Measurements from ENCODE around the gene SLC30A4. TPM values are rescaled to one million over a fixed set of nuclear protein-coding genes. Genes with fewer than 3 reads are reported as not detected.

The SLC30A4 gene
- total and polyA plus RNA-seq, 2 experiments from 2014 or later: not detected

- Mint-ChIP-seq H3K27ac (no peak overlapping the region), H3K27me3 (ENCODE audit: insufficient read depth, low read depth, poor library complexity) (peaks cover 45% of the 10 kb centered on the region), H3K9me3 (no peaks in the 10 kb centered on the region), H3K36me3 (ENCODE audit: low read depth) (no peaks in the 10 kb centered on the region), H3K4me1 (peaks cover 10% of the 10 kb centered on the region; the same call in 2 of the 3 replicates), H3K4me3 (no peak overlapping the region)
- peaks cover 15% of the 10 kb centered on the region for H3K4me1 ChIP-seq (ENCODE audit: insufficient read depth)
- peaks cover 94% of the 10 kb centered on the region for H3K27me3 ChIP-seq (ENCODE audit: insufficient read depth)
- DNase-seq (ENCODE audit: low spot score): no peak
- H3K9me2 ChIP-seq (ENCODE audit: insufficient read depth): no peaks in the 10 kb centered on the region
- TF ChIP-seq ZNF331 (CRISPR knock-in tag; IDR thresholded peaks at IDR 0.05; ENCODE audit: low read depth) (no peak), NANOG (IDR thresholded peaks at IDR 0.05; ENCODE audit: borderline replicate concordance) (no peak), EZH2phosphoT487 (IDR thresholded peaks at IDR 0.05; ENCODE audit: unreplicated experiment) (no peak)
- no peak overlapping the region for H3K4me3 ChIP-seq
- no peaks in the 10 kb centered on the region for H3K79me2 ChIP-seq (replicated peaks; ENCODE audit: insufficient read depth)
- no peaks in the 10 kb centered on the region for H3K36me3 ChIP-seq (ENCODE audit: insufficient read depth)
- H3K4me2 ChIP-seq: 0 out of 2 replicates have a peak overlapping the region, but pooled peaks have one; percentile 24
- H4K20me1 ChIP-seq (replicated peaks; ENCODE audit: insufficient read depth): peaks cover 7% of the 10 kb centered on the region; the same call in 1 of the 2 replicates
- H3F3A ChIP-seq (replicated peaks; ENCODE audit: low read depth): no peaks in the 10 kb centered on the region
- no peak for ATAC-seq
- H2AFZ ChIP-seq: no peak overlapping the region
- no peak overlapping the region for H3K27ac ChIP-seq (ENCODE audit: low read depth)
Observed at GRCh38 chr15:45481135-45481534, 41.4 kb downstream of the SLC30A4 start.

GRCh38 chr15:45476410-45476809, 46.1 kb downstream of the SLC30A4 start:
- DNase-seq (ENCODE audit: low spot score): no peak
- Mint-ChIP-seq H3K4me1 (peaks cover 19% of the 10 kb centered on the region; the same call in 2 of the 3 replicates), H3K36me3 (ENCODE audit: low read depth) (no peaks in the 10 kb centered on the region), H3K4me3 (no peak overlapping the region), H3K9me3 (no peaks in the 10 kb centered on the region), H3K27me3 (ENCODE audit: insufficient read depth, low read depth, poor library complexity) (peaks cover 85% of the 10 kb centered on the region), H3K27ac (no peak overlapping the region)
- no peak overlapping the region for H2AFZ ChIP-seq
- H3K4me1 ChIP-seq (ENCODE audit: insufficient read depth): peaks cover 17% of the 10 kb centered on the region
- no peaks in the 10 kb centered on the region for H3K9me2 ChIP-seq (ENCODE audit: insufficient read depth)
- H3K27ac ChIP-seq (ENCODE audit: low read depth): no peak overlapping the region
- H3K27me3 ChIP-seq (ENCODE audit: insufficient read depth): peaks cover 96% of the 10 kb centered on the region
- no peaks in the 10 kb centered on the region for H3F3A ChIP-seq (replicated peaks; ENCODE audit: low read depth)
- H3K36me3 ChIP-seq (ENCODE audit: insufficient read depth): no peaks in the 10 kb centered on the region
- no peak for ATAC-seq
- no peak overlapping the region for H3K4me3 ChIP-seq
- H3K79me2 ChIP-seq (replicated peaks; ENCODE audit: insufficient read depth): no peaks in the 10 kb centered on the region
- H4K20me1 ChIP-seq (replicated peaks; ENCODE audit: insufficient read depth): peaks cover 30% of the 10 kb centered on the region
- no peak overlapping the region for H3K4me2 ChIP-seq
- TF ChIP-seq NANOG (IDR thresholded peaks at IDR 0.05; ENCODE audit: borderline replicate concordance): no peak
- TF ChIP-seq CREB1 (CRISPR knock-in tag; IDR thresholded peaks at IDR 0.05; ENCODE audit: low read depth): no peak
- TF ChIP-seq EZH2phosphoT487 (IDR thresholded peaks at IDR 0.05; ENCODE audit: unreplicated experiment): no peak
- TF ChIP-seq JUNB (IDR thresholded peaks at IDR 0.05; ENCODE audit: unreplicated experiment): no peak
- no peak for TF ChIP-seq CTCF (conservative IDR thresholded peaks at IDR 0.05; ENCODE audit: low read depth in 2 of 2)
- no peak for TF ChIP-seq REST (IDR thresholded peaks at IDR 0.05; ENCODE audit: unreplicated experiment)
- no peak for TF ChIP-seq ZNF114 (CRISPR knock-in tag; IDR thresholded peaks at IDR 0.05)
- TF ChIP-seq POLR2AphosphoS5 (IDR thresholded peaks at IDR 0.05; ENCODE audit: low read depth): no peak
- no peak for TF ChIP-seq ZNF462 (CRISPR knock-in tag; IDR thresholded peaks at IDR 0.05)
- TF ChIP-seq STAT1 (IDR thresholded peaks at IDR 0.05; ENCODE audit: unreplicated experiment): no peak

All from GM23338 (cell line).